GM18502 (cell line): ENCODE measurements around the gene TMEM101.
"Not testable (repeated sequence)": the region's sequence is repeated elsewhere in the genome, so short reads cannot be mapped to it uniquely, and the experiment has no call there.

Experiments used
- ATAC-seq: cut with Tn5 transposase; IDR thresholded peaks from one replicate; pipeline ENCODE4 v1.9.1; 2021; ENCODE audit warnings: mild to moderate bottlenecking; ENCODE audit not compliant: unreplicated experiment, poor library complexity

The TMEM101 gene

DNA sequence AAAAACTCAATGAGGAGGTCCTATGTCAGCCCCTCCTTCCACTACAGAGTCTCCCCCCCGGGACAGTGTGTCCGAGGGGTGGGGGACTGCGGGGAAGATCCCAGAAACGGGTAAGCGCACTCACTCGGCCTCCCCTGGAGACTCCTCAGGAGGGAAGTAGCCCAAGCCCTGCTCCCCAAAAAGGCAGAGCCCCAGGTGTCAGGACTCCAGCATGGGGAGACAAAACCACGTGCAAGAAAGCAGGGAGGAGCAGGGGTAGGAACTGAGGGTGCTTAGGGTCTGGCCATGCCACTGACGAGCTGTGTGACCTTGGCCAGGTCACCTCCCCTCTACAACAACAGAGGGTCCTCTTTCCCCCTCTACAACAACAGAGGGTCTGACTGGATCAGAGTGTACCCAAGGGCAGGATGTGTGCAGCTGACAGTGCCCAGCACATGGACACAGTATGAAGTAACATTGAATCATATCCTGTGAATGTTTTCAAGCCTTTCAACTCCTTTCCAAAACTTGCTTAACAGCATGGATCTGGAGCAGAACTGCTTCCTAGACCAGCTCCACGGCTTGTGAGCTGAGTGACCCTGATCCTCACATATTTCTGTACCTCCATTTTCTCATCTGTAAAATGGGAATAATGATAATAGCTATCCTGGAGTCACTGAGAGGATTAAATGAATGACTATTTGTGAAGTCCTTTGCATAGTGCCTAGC lies 12.5 kb downstream of the TMEM101 start:
- ATAC-seq: no peak

DNA sequence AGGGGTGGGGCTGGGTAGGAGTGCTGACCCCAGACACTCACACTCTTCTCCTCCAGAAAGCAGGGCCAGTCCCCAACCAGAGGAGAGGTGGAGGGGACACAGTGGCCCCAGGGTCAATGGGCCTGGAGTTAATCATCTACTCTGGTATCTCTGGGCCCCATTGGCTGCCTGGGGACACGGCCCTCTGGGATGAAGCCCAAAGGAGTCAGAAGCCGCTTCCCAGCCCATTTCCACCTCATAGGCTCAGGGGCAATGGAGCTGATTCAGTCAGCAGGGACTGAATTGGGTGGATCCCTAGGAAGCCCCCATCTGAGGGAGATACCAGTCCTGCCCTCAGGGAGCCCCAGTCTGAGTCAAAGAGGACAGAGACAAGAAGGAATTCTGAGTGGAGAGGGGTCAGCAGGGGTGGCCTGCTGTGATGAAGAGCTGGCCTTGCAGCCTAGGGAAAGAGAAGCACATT lies 13.3 kb downstream of the TMEM101 start:
- ATAC-seq: no peak

DNA sequence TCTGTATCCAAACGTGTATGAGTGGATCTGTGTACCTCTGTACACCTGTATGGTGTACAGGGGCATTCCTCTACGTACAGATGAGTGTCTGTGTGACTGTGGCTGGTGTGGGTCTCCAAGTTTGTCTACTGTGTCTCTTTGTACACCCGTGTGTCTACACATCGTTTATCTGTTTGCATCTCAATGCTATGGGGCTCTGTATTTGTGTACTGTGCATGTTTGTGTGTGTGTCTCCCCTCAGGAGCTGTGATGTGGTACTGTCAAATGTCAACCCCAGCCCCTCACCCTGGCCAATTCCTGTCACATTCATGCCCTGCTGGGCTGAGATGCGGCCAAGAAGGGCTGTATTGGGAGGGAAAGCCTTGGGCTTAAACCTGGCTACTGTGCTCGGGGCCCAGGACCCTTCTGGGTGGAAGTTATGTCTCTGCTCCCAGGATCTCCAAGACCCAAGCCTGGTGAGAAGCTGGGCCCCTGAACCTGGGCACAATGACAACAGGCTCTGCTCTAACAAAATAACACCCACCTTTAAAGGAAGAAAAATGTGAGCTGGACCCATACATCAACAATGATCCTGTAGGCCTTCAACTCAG lies 13.8 kb downstream of the TMEM101 start:
- no peak for ATAC-seq

DNA sequence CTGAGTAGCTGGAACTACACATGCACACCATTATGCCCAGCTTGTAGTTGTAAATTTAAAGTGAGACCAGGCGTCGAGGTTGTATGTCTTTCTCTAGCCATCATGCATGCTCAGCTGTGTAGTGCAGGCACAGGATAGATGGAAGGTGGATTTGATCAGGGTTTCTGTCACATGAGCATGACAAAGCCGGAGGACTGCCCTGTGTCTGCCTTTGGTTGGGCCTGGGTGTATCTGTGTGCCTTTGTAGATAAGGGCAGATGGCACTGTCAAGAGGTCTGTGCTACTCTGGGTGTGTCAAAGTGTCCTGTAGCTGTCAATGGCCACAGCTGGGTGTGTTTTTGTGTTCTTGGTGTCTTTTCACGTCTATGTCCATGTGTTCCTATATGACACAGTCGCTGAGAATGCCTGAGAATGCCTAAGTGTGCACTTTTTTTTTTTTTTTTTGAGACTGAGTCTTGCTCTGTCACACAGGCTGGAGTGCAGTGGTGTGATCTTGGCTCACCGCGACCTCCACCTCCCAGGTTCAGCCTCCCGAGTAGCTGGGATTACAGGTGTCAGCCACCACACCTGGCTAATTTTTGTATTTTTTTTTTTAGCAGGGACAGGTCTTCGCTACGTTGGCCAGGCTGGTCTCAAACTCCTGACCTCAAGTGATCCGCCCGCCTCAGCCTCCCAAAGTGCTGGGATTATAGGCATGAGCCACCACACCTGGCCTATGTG lies 14.5 kb downstream of the TMEM101 start:
- no peak for ATAC-seq

DNA sequence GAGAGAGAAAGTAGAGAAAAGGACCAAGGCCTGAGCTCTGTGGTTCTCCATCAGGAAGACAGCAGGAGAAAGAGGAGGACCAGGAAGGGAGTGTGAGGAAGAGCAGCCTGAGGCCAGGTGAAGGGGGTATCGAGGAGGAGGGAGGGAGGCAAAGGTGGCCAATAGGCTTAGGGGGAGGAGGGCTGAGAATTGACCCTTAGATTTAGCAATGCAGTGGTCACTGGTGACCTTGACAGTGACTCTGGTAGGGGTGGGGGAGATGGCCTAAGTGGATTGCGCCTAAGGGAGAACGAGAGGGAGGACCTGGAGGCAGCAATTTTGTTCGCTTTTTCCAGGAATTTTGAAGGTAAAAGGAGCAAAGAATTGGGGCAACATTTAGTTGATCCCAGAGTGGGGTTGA lies 15.7 kb downstream of the TMEM101 start:
- no peak for ATAC-seq

DNA sequence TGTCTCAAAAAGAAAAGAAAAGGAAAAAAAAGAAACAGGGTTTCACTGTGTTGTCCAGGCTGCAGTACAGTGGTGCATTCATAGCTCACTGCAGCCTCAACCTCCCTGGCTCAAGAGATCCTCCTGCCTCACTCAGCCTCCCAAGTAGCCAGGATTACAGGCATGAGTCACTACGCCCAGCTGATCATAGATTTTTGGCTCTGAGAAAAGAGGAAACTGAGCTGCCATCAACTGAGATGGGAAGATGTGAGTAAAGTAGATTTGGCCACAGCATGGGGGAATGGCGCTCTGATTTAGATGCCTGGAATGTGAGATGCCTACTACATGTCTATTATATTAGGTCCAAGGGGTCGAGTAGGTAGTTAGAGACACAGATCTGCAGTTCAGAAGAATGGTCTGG lies 16.2 kb downstream of the TMEM101 start:
- no peak for ATAC-seq

DNA sequence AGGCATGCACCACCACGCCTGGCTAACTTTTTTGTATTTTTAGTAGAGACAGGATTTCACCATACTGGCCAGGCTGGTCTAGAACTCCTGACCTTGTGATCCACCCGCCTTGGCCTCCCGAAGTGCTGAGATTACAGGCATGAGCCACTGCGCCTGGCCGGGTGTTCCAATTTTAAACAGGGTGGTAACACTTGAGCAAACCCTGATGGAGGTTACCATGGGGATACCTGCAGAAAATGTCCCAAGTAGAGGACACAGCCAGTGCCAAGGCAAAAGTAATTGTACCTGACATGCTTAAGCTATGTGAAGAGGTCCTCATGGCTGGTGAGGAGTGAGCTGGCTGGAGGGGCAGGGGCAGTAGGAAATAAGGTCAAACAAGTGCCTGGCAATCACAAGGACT lies 17.6 kb downstream of the TMEM101 start:
- not testable (repeated sequence) for ATAC-seq

DNA sequence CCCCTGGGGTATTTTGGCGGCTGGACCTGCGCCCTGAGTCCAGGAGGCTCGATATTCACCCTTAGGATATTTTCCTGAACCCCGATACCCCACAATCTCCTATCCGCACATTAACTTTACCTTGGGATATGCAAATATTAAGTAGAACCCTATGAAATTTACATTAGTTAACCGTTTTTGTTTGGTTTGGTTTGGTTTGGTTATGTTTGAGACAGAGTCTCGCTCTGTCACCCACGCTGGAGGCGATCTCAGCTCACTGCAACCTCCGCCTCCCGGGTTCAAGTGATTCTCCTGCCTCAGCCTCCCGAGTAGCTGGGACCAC lies 19.7 kb downstream of the TMEM101 start:
- ATAC-seq: no peak

DNA sequence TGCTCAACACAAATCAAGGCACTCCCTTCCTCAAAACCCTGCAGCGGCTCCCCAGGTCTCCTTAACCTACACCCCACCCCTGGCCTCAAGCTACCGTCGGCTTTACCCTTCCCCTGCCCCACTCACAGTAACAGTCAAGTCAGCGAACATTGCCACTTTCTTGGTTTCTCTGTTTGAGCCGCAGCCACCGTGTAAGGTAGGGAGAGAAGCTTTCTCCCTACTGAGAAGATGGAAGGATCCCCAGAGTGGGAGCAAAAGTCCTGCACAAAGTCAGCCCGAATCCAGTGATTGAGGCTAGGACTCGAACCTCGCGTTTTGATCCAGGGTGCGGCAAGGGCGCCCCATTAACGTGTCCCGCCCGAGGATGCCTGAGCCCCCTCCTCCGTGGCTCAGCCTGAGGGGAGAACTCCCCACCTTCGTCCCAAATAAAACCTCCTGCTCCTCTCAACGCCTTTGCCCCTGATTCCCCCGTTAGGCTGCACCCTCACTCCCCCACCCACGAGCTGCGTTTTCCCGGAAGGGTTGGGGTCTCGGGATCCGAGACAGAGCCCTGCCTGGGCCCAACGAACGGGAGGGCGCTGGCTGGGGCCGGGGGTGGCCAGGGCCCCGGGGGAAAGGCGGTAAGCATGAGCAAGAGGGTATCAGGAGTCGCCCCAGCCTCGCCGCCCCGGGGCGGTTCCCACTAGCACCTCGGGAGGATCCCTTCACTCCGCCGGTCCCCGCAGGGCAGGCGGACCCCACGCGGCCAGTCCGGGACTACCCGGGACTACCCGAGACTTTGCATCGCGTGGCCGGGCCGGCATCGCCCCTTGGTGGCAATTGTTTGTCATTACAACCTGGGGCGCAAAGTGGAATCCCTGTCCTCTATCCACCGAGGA lies 20.3 kb downstream of the TMEM101 start:
- no peak for ATAC-seq

DNA sequence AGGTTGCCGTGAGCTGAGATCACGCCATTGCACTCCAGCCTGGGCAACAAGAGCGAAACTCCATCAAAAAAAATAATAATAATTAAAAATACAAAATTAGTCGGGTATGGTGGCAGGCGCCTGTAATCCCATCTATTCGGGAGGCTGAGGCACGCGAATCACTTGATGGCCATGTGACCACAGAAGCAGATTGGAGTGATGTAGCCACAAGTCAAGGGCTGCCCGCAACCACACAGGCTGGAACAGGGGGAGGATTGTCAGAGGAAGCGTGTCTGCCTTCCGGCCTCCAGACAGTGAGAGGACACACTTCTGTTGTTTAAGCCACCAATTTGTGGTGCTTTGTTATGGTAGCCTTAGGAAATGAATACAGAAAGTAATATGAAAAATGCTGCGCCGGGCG lies 22.1 kb downstream of the TMEM101 start:
- no peak for ATAC-seq

DNA sequence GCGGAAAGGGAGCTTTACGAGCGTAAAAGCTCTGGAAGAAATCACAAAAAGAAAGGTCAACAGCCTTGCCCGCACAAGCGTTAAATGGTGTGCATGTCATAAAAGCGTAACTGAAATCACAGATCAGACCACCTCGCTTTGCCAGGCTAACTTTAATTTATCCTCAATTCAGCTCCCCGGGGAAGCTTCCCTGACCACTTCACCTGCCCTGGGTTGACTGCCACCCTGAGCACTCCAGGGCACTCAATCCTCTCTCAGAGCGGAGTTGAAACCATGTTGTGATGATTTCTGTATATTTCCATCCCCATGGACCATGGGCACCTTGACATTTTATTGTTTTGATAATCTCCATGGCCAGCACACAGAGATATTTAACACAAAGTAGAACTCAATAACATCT lies 26.5 kb downstream of the TMEM101 start:
- no peak for ATAC-seq

DNA sequence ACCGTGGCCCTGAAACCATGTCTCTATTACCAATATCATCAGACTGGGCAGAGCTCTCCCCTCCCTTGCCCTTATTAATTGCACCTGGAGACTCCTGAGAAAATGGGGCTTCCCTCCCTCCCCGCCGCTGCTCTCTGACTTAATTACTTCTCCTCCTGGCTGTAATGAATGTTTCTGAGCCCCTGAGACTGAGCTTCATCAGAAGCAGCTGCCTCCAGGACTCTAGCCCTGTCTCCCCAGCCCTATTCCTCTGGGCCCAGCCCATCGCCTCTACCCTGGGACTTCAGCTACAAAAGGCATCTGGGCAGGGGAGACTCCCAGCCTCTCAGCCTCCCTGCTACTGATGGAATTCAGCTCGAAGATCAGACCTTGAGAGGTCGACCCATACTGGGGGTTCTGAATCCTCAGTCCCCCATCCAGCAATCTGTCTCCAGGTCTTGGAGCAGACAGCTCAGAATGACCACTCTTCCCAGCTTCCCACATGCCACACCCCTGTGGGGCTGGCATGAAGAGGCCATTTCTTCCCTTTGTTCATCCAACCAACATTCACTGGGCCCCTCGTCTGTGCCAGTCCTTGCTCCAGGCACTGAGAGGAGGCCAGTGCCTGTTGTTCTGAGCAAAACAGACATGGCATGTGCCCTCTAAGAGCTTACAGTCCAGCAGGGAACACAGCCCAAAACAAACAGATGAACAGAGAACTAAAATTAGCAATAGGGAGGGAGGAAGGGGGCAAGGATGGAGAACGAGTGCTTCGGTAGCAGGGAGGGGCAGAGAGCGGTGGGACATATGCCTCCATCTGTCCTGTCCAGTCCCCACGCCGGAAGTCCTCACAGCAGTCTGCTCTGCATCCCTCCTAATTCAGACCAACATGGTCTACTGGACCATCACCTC lies 27.4 kb downstream of the TMEM101 start:
- ATAC-seq: no peak

DNA sequence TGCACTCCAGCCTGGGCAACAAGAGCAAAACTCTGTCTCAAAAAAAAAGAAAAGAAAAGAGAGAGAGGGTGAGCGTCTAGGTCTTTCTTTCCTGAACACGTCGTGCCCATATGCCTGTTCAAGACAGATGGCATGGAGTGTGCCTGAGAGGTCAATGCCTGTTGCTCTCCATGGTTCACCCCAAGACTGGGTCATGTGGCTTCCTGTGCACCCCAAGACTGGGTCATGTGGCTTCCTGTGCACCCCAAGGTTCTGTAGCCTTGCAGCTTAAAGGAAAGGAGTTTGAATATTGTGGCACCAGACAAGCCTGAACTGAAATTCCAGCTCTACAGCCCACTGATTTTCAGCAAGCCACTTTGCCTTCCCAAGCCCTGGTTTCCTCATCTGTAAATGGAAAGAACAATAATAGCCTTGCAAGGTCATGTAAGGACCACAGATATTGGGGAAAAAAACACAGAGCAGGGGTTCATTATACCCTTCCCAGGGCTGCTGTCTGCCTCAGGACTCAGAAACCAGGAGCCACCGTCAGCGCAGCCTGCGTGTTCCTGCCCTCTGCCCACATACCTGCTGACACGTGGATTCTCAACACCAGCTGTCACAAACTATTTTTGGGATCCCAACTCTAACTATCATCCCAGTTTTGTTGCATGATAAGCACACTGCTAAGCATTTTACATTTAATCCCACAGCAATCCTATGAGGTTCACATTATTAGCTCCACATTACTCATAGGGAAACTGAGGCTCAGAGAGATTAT lies 28.4 kb downstream of the TMEM101 start:
- no peak for ATAC-seq

DNA sequence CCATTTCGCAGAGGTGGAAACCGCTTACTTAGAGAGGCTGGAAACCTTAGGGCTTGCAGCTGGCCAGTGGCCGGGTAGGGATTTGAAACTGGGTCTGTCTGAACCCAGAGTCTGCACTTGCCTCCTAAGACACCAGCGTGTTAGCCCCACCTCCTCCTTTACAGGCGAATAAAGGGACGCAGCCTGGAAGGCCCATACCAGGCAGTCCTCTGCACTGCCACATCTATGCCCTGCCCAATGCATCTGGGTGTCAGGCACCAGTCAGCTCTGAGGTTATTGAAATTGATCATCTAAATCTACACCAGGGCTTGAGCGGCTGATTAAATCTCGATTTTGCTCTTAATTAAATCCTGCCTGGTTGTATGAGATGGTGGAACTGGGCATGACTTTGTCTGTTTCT lies 30.2 kb downstream of the TMEM101 start:
- no peak for ATAC-seq

DNA sequence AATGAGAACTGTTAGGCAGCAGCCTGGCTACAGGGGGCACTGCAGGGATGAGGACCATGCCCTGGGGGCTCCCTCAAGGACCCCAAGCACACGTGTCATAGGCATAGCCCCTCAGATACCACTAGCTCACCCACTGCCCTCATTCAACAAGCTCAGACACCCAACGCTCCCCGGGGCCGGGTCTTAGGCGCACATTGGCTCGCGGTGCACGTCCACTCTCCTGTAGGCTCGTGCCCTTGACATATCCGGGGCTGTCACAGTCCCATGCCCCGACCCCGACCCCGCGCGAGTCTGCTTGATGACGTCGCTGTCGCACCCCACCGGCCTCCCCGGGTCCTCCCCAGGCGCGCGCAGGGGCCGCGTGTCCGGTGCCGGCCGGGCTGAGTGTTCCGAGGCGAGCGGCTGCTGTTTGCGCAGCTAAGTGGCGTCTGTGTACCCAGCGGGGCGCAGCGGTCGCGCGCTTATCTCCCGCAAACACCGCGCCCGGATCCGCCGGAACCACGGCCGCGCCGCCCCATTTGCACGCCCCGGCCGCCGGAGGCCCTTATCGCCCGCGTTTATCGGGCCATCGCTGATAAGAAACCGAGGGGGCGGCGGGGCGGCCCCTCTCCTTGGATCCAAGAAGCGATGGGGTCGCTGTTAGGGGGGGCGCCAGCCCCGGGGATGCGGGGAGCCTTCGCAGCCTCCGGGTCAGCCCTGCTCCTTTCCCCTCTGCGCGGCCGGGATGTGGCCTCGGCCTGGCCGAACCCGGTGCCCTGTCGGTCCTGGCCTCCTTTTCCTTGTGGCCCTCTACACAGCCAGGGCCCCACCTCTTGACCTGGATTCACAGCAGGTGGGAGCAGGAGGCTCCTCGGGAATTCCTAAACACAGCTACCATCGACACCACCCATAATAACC lies 31.0 kb downstream of the TMEM101 start:
- no peak for ATAC-seq

DNA sequence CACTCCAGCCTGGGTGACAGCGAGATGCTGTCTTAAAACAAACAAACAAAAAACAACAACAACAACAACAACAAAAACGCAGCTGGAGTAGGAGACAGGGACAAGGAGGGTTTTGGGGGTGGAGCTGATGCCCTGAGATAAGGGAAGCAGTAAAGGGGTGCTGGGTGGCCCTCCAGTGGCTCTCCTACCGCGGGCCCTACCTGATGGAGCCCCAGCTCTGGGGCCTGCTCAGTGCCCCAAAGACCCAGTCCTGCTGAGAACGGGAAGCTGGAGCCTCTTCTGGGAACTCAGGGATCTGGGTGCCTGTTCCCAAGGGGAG lies 31.6 kb downstream of the TMEM101 start:
- no peak for ATAC-seq

DNA sequence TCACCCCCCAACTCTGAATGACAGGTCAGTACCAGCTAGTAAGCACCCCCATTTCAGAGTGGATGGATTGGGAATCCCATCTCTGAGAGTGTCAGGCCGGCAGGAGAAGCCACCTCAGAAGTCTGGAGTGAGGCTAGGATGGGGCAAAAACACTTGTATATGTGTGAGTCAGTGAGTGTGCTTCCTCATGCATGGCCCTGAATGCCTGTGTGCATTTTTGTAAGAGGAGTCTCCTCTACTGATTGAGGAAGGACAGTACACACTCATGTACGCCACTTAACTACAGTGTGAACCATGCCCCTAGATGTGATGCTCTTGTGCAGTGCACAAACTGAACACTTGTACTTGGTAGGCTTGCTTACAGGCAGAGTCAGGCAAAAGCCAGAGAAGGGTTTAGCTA lies 32.6 kb downstream of the TMEM101 start:
- no peak for ATAC-seq

DNA sequence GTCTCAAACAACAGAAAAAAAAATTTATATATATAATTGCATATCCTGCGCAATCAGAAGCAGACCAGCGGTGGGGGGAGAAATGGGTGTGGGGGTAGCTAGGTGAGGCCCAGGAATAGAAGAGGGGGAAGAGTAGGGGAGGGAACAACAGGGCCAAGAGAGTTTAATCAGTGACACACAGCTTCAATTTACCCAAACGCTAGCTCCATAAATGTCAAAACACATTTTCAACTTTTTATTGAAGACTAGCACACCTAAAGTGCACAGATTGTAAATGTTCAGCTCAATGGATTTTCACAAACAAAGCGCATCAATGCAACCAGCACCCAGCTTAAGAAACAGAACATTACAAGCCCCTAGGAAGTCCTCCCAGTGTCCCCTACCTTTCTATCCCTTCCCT lies 35.1 kb downstream of the TMEM101 start:
- ATAC-seq: no peak
